GM18867 (cell line): ENCODE results near the gene ZNF615.
"Not testable (repeated sequence)": the region's sequence is repeated elsewhere in the genome, so short reads cannot be mapped to it uniquely, and the experiment has no call there.

ENCODE experiments used
- ATAC-seq: cut with Tn5 transposase; IDR thresholded peaks from one replicate; pipeline ENCODE4 v1.9.1; 2021; ENCODE audit warnings: mild to moderate bottlenecking, moderate library complexity; ENCODE audit not compliant: unreplicated experiment

The ZNF615 gene

GRCh38 chr19:51980926-51981325, 27.1 kb downstream of the ZNF615 start:
- ATAC-seq, result not testable (repeated sequence)

GRCh38 chr19:51980116-51980736, 27.8 kb downstream of the ZNF615 start:
- no peak for ATAC-seq

GRCh38 chr19:51978882-51979281, 29.1 kb downstream of the ZNF615 start:
- ATAC-seq, result no peak

- no peak for ATAC-seq
Measured at GRCh38 chr19:51977346-51977745, 30.7 kb downstream of the ZNF615 start.

GRCh38 chr19:51976852-51977251, 31.2 kb downstream of the ZNF615 start:
- no peak for ATAC-seq

GRCh38 chr19:51975787-51976186, 32.2 kb downstream of the ZNF615 start:
- ATAC-seq, result not testable (repeated sequence)

GRCh38 chr19:51971624-51972023, 36.4 kb downstream of the ZNF615 start:
- ATAC-seq, result no peak

- no peak for ATAC-seq
Measured at GRCh38 chr19:51970718-51971117, 37.3 kb downstream of the ZNF615 start.

GRCh38 chr19:51965583-51965982, 42.4 kb downstream of the ZNF615 start:
- ATAC-seq, result no peak

GRCh38 chr19:51960621-51961233, 47.3 kb downstream of the ZNF615 start:
- not testable (repeated sequence) for ATAC-seq

- no peak for ATAC-seq
Measured at GRCh38 chr19:51959791-51960190, 48.2 kb downstream of the ZNF615 start.

- ATAC-seq, result not testable (repeated sequence)
Measured at GRCh38 chr19:51957846-51958245, 50.2 kb downstream of the ZNF615 start.

- no peak for ATAC-seq
Measured at GRCh38 chr19:51948975-51949374, 59.0 kb downstream of the ZNF615 start.

GRCh38 chr19:51946602-51947001, 61.4 kb downstream of the ZNF615 start:
- no peak for ATAC-seq

- no peak for ATAC-seq
Measured at GRCh38 chr19:51944798-51945552, 63.0 kb downstream of the ZNF615 start.
